Parathyroid adenoma (tissue), 2 donors: ENCODE measurements around the gene POMP.

ENCODE experiments used
- H2AFZ ChIP-seq: fragments of 300-600 bp; sonication (generic); one replicate; pipeline ENCODE4 v1.7.0; 2017; ENCODE audit warnings: antibody characterized with exemption, mild to moderate bottlenecking
- H3K27ac ChIP-seq: fragments of 300-600 bp; sonication (generic); one replicate; pipeline ENCODE4 v1.7.0; 2017
- H3K27me3 ChIP-seq: fragments of 300-600 bp; sonication (generic); one replicate; pipeline ENCODE4 v1.7.0; 2017; ENCODE audit warnings: low read length; ENCODE audit not compliant: control insufficient read depth, insufficient read depth
- H3K36me3 ChIP-seq: fragments of 300-600 bp; sonication (generic); one replicate; pipeline ENCODE4 v1.7.0; 2017; ENCODE audit warnings: low read length; ENCODE audit not compliant: control insufficient read depth, insufficient read depth
- H3K4me1 ChIP-seq: fragments of 300-600 bp; sonication (generic); one replicate; pipeline ENCODE4 v1.7.0; 2017; ENCODE audit warnings: control low read depth
- H3K4me2 ChIP-seq: fragments of 300-600 bp; sonication (generic); one replicate; pipeline ENCODE4 v1.7.0; 2017; ENCODE audit warnings: low read length
- H3K4me3 ChIP-seq: fragments of 300-600 bp; sonication (generic); one replicate; pipeline ENCODE4 v1.7.0; 2017; ENCODE audit warnings: low read depth, low read length
- H3K79me2 ChIP-seq: fragments of 300-600 bp; sonication (generic); one replicate; pipeline ENCODE4 v1.7.0; 2017; ENCODE audit warnings: control low read depth
- H3K9ac ChIP-seq: fragments of 300-600 bp; sonication (generic); one replicate; pipeline ENCODE4 v1.7.0; 2017; ENCODE audit warnings: mild to moderate bottlenecking
- H3K9me3 ChIP-seq: fragments of 300-600 bp; sonication (generic); one replicate; pipeline ENCODE4 v1.7.0; 2017; ENCODE audit warnings: low read length; ENCODE audit not compliant: control insufficient read depth
- CTCF ChIP-seq: fragments of 300-600 bp; sonication (generic); IDR thresholded peaks from one replicate; pipeline ENCODE4 v1.7.0; 2017; ENCODE audit warnings: antibody characterized with exemption, mild to moderate bottlenecking
- donor health status: primary hyperparathyroidism.

Gene POMP

DNA sequence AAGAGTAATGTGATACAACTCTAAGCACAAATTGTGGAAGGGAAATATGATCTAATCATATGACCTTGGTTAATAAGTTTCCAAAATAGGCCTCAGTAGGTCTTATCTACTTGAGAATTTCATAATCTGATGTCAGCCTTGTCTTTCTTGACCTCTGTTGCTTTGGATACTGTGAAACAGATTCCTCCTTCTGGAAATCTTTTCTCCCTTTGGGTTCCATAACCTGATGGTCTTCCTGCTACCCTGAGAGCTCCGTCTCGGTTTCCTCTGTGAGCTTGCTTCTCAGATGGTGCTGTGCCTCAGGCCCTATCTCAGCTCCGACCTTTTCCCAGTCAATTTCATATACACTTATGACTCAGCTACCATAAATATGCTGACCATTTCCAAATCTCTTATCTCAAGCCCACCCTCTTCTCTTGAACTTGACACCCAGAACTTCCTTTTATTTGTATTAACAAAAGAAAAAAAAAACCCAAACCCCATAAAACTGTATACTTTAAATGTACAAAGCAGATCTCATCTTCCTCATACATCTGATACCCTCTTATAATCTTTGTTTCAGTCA lies 66.2 kb downstream of the POMP start:
- H2AFZ ChIP-seq, result no peak overlapping the region
- no peak for TF ChIP-seq CTCF
- H3K4me3 ChIP-seq, result no peak overlapping the region
- no peak overlapping the region for H3K4me2 ChIP-seq
- H3K36me3 ChIP-seq, result no peaks in the 10 kb centered on the region
- no peaks in the 10 kb centered on the region for H3K4me1 ChIP-seq
- H3K27ac ChIP-seq, result no peak overlapping the region
- H3K79me2 ChIP-seq, result no peaks in the 10 kb centered on the region
- H3K9me3 ChIP-seq, result no peaks in the 10 kb centered on the region
- no peak overlapping the region for H3K9ac ChIP-seq
- H3K27me3 ChIP-seq, result no peaks in the 10 kb centered on the region
